Osteoblast (primary cell): ENCODE data around the gene MAGEB18. TPM values are rescaled to one million over a fixed set of nuclear protein-coding genes. Genes with fewer than 3 reads are reported as not detected.

Experiments
- DNase-seq: peaks from one replicate; pipeline ENCODE4 v3.0.0; 2011; ENCODE audit warnings: low spot score, mixed read lengths; ENCODE audit not compliant: insufficient read length; ENCODE audit errors: missing footprints
- H2AFZ ChIP-seq: 2 replicates; pipeline ENCODE4 v1.6.0; 2011; ENCODE audit warnings: mild to moderate bottlenecking, low read length
- H3K27ac ChIP-seq: 2 replicates; pipeline ENCODE4 v1.5.1; 2011; ENCODE audit warnings: mild to moderate bottlenecking, low read depth, low read length, moderate library complexity
- H3K27me3 ChIP-seq: 2 replicates; pipeline ENCODE4 v1.6.0; 2012; ENCODE audit warnings: mild to moderate bottlenecking, control low read depth, inconsistent platforms, low read length, moderate library complexity; ENCODE audit not compliant: insufficient read depth
- H3K36me3 ChIP-seq: 2 replicates; pipeline ENCODE4 v1.5.1; 2011; ENCODE audit warnings: mild to moderate bottlenecking, low read length, control low read depth, moderate library complexity; ENCODE audit not compliant: insufficient read depth
- H3K4me1 ChIP-seq: 2 replicates; pipeline ENCODE4 v1.5.1; 2011; ENCODE audit warnings: mild to moderate bottlenecking, low read length, control low read depth, moderate library complexity; ENCODE audit not compliant: insufficient read depth
- H3K4me2 ChIP-seq: 2 replicates; pipeline ENCODE4 v1.6.0; 2011; ENCODE audit warnings: mild to moderate bottlenecking, low read length; ENCODE audit not compliant: insufficient read depth
- H3K4me3 ChIP-seq: fragments of 200-600 bp; sonication (generic); 3 replicates; pipeline ENCODE4 v1.5.1; 2012; ENCODE audit warnings: mild to moderate bottlenecking, low read length, inconsistent platforms; ENCODE audit not compliant: insufficient read depth
- H3K79me2 ChIP-seq: 2 replicates; pipeline ENCODE4 v1.6.0; 2012; ENCODE audit warnings: mild to moderate bottlenecking, low read length, control low read depth, inconsistent platforms; ENCODE audit not compliant: insufficient read depth
- H3K9me3 ChIP-seq: 2 replicates; pipeline ENCODE4 v1.5.1; 2011; ENCODE audit warnings: low read depth, low read length, control low read depth
- H4K20me1 ChIP-seq: 2 replicates; pipeline ENCODE4 v1.6.0; 2012; ENCODE audit warnings: mild to moderate bottlenecking, low read length, control low read depth; ENCODE audit not compliant: insufficient read depth
- CTCF ChIP-seq: IDR thresholded peaks from 2 replicates; pipeline ENCODE4 v1.5.1; 2011; ENCODE audit warnings: mild to moderate bottlenecking, low read depth, low read length, moderate library complexity; ENCODE audit errors: extremely low read depth
- total RNA-seq: library from RNA; depleted of rRNA; stranded (reverse); fragments of >200 nt; gene quantifications from 2 replicates; pipeline ENCODE4 v1.2.3, GENCODE V29; 2012

The MAGEB18 gene
- total RNA-seq, 1 donor = not detected

GRCh38 chrX:26160301-26160700 is 22.2 kb downstream of the MAGEB18 start, which contains the start of gene MAGEB6B:
MAGEB6B (plus strand) TSS chrX:26160601; CDS start chrX:26160601, 0 bp downstream.
- peaks cover 2% of the 10 kb centered on the region for H3K9me3 ChIP-seq
- no peak within 1 kb of the TSS for H3K4me3 ChIP-seq
- H3K36me3 ChIP-seq = no peaks in the 10 kb centered on the region
- H3K79me2 ChIP-seq = no peaks in the 10 kb centered on the region
- TF ChIP-seq CTCF = no peak
- no peak within 1 kb of the TSS for H2AFZ ChIP-seq
- H3K4me1 ChIP-seq = no peaks in the 10 kb centered on the region
- DNase-seq = no peak
- H3K4me2 ChIP-seq = no peak within 1 kb of the TSS
- H3K27me3 ChIP-seq = no peaks in the 10 kb centered on the region
- no peak within 1 kb of the TSS for H3K27ac ChIP-seq
- no peaks in the 10 kb centered on the region for H4K20me1 ChIP-seq

Other genes with a start within 250 kb of the MAGEB18 start
- not detected in 2 replicates for gene MAGEB6B, start 22.3 kb downstream of the MAGEB18 start, total RNA-seq
- not detected in 2 replicates for gene MAGEB6, start 54.1 kb downstream of the MAGEB18 start, total RNA-seq
- gene MAGEB5, start 77.8 kb downstream of the MAGEB18 start, total RNA-seq = not detected in 2 replicates